NCI-H2227 (cell line): Measurements from ENCODE around the gene CFAP157.

Experiments used
- DNase-seq: peaks from one replicate; lab custom pipeline; 2025; ENCODE audit not compliant: unreplicated experiment; lab: John Stamatoyannopoulos, UW

Gene CFAP157

DNA sequence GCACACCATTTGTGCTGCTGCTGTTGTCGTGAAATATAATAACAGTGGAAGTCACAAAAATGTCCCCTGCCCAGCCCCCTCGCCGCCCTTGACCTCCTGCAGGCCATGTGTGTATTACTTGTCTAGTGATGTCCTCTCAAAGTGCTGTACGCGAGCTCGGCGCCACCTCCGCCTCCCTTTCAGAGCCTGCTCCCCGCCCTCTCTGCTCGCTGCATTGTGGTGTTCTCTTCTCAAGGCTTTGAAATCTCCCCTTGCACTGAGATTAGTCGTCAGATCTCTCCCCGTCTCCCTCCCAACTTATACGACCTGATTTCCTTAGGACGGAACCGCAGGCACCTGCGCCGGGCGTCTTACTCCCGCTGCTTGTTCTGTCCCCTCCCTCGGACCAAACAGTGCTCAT, 14.7 kb upstream of the CFAP157 start:
- DNase-seq, result peak; percentile 42

DNA sequence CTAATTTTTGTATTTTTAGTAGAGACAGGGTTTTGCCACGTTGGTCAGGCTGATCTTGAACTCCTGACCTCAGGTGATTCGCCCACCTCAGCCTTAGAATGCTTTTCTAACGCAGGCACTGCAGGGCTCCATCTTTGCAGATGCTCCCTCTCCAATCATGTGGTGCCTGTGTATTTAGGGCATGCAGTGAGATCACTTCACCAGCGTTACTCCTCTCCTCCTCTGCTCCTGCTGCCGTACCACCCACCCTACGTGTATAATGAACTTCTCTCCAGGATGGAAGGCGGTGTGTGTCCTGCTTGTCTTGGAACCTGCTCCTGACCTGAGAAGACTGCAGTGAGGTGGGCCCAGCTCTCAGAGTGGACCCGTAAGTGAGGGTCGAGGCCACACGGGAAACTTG, 13.6 kb upstream of the CFAP157 start:
- DNase-seq, result no peak

DNA sequence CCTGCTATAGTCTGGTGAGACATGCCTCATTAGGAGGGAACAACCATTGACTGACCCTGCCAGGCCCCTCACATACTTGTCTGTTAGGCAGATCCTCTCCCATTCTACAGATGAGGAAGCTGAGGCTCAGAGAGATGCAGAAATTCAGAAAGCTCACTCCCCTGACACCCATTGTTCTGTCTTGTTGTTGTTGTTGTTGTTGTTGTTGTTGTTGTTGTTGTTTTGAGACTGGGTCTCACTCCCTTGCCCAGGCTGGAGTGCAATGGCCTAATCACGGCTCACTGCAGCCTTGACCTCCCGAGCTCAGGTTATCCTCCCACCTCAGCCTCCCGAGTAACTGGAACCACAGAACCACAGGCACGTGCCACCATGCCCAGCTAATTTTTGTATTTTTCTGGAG, 13.1 kb upstream of the CFAP157 start:
- DNase-seq, result no peak

DNA sequence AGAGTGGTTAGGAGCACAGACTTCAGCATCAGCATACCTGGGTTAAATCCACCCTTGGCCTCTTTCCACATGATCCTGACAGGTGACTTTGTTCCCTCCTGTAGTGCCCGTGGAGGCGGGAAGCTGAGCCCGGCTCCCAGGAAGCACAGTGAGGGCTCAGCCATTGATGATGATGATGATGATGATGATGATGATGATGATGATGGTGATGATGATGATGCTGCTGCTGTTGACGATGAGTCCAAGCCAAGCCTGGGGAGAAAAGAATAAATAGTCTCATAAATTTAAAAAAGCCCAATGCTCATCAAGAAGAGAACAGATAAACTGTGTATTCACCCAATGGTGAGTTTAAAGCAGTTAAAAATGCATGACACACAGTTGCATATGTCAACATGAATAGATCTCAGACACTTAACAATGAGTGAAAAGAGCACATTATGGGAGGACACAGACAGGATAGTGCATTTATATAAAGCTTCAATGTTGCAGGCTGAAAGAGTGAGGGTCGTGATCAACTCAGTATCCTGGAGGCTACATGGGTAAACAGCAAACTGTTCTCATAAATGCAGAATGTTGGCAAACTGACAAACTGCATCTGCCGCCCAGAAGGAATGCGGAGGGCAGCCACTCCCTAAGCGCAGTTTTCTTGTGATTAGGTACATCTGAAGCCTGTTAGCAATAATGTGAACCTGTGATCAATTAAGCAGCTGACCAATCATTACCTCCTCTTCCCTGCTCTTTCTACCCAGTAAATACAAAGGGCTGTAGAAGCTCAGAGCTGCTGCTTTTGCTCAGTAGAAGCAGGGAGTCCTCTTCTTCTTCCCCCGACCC, 11.7 kb upstream of the CFAP157 start:
- DNase-seq, result no peak

DNA sequence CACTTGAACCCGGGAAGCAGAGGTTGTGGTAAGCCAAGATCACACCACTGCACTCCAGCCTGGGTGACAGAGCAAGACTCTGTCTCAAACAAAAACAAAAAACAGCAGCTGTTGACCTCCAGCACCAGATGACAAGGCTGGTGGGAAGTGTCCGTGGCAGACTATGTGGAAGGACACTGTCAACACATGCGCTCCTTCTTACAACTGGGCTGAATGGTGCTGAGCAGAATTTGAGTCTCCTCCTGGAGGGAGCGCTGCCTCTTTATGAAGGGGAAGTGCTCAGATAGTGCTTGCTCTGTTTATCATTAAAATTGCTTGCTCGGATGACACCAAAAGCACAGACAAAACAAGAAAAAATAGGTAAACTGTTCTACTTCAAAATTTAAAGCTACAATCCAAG, 9.2 kb upstream of the CFAP157 start:
- DNase-seq, result no peak

DNA sequence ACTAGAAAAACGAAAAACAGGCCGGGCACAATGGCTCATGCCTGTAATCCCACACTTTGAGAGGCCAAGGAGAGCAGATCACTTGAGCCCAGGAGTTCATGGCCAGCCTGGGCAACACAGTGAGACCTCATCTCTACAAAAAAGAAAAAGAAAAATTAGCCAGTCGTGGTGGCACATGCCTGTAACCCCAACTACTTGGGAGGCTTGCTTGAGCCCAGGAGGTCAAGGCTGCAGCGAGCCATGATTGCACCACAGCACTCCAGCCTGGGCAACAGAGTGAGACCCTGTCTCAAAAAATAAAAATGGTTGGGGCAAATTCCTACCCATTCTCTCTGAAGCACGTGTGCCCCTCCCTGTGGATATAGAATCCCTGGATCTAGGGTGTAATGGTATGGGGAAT, 8.4 kb upstream of the CFAP157 start:
- no peak for DNase-seq

DNA sequence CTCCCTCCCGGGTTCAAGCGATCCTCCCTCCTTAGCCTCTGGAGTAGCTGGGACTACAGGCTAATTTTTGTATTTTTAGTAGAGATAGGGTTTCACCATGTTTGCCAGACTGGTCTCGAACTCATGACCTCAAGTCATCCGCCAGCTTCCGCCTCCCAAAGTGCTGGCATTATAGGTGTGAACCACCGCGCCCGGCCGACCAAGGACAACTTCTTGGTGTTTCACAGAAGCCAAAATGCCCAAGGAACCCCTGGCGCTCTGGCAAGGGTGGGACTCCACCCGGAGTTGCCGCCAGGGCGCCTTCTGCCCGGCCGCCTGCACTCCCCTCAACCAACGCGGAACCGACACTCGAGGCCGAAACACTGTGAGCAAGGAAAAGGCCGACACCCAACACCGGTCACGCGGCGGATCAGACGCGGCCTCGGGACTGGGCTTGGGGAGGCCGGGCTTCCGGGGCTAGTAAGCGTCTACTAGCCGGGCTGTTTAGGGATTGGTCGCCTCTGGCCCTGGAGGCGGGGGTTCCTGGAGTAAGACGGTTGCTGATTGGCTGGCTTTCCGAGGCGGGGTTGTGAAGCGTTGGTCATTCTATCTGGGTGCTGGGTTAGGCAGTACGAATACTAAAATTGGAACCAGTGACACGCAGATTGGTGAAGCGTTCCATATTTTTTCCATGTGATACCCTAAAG, 7.7 kb upstream of the CFAP157 start:
- DNase-seq, result peak; percentile 48

DNA sequence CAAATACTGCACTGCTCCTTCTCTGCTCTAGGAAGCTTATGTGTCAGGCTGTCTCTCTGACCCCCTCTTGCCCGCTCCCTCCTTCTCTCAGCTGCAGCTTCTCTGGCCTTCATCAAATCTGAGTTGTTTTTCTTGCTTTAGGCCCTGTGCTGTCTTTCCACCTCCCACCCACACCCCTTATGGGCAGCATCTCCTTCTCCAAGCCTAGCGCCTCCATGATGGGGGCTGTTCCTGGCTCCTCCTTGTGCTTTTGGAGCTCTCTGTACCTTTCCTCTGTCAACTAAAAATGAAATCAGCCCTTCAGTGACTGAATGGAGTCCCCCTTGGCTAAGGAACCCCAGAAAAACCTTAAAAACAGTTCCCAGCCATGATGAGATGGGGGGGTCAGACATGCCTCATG, 6.6 kb upstream of the CFAP157 start:
- DNase-seq, result no peak

DNA sequence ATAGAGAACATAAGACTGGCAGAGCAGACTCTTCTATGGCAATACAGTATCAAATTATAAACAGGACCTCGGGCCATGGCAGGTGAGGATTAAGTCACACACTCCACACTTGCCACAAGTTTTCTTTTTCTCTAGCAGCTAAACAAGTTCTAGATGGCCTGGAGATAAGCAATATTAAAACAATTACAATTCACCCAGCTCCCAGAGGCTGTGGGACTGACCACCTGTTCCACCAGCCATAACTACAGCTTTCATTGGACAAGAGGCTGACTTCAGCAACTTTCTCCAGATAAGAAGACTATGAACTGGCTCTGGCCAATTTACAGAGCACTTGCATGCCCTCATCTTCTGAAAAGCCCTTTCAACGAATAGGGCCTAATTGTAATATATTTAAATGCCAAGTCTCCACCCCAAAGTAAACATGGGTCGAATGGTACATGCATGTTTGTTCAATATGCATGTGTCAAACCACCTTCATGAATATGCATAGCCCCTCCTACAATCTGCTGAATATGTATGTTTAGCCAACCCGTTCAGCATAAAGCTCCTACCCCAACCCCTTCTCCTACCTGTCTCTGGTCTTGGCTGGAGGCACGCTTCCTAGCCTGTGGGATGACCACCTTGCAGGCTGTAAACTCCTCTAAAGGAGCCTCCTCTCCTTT, 6.1 kb upstream of the CFAP157 start:
- DNase-seq, result no peak

DNA sequence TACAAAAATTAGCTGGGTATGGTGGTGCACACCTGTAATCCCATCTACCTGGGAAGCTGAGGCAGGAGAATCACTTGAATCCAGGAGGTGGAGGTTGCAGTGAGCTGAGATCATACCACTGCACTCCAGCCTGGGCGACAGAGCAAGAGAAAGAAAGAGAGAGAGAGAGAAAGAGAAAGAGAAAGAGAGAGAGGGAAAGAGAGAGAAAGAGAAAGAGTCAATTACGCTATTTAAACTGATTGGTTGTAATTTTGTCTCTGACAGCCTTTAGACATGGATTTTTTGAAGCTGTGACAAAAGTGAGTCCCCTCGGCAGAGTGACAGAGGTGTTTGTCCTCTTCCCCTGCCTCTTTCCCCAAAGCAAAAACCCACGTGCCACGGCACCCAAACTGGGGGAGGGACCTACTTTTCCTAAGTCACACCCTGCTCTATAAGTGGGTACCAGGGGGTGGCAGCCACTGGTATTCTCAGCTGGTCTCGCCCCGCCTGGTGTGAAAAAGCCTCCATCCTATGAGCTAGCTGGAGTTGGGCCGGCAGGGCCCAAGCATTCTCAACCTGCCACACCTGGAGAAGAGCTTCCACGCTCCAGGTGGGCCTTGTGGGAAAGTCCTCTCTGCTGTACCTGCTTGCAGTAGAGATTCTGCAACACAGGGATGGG, 3.4 kb upstream of the CFAP157 start:
- no peak for DNase-seq

DNA sequence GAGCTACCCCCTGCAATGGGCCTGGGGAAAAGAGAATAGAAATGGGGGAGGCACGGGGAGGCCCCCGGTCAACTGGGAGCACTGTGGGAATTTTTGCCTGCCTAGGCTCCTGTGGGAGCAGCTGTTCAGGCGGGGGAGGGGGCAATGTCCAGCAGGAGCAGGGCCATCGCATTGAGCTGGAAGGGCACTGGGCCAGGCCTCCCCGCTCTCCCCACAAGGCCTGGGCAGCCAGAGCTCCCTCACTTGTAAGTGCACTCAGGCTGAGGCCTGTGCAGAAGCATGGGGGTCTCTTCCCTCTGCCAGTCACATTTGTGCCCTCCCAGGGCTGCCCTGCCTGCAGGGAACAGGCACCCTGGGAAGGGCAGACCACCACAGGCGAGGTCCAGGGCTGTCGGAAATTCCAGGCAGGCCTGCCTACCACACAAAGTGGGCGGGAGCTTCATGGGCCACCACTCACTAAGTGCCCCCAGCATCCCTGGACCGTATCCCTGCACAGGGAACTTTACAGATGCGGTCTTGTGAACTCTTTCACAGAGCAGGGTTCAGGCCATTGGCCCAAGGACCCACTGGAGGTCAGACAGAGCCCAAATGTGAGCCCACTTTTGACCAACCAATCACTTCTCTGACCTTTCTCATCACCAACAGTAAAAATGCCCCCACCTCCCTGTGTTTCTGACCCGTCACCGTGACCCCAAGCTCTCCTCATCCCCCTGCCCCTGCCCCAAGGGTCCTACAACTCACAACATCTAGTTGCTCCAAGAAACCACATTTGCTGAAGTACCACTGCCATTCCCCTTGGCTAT, 1.0 kb upstream of the CFAP157 start:
- DNase-seq, result no peak

DNA sequence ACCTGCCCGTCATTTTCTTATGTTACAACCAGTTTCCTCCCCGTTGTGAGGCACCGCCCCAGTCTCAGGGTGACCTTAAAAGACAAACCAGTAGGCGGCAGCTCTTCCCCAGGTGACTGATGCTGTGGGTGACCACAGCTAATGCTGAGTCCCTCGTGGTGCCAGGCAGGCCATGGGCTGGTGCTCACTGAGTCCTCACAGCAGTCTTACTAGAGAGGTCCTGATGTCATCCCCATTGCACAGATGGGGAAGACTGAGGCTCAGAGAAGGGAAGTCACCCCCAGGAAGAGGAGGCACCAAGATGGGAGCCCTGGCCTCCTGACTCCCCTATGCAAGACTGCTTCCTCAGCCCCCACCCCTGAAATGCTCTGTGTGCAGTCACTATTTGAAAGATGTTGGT, 978 bp downstream of the CFAP157 start:
- no peak for DNase-seq

DNA sequence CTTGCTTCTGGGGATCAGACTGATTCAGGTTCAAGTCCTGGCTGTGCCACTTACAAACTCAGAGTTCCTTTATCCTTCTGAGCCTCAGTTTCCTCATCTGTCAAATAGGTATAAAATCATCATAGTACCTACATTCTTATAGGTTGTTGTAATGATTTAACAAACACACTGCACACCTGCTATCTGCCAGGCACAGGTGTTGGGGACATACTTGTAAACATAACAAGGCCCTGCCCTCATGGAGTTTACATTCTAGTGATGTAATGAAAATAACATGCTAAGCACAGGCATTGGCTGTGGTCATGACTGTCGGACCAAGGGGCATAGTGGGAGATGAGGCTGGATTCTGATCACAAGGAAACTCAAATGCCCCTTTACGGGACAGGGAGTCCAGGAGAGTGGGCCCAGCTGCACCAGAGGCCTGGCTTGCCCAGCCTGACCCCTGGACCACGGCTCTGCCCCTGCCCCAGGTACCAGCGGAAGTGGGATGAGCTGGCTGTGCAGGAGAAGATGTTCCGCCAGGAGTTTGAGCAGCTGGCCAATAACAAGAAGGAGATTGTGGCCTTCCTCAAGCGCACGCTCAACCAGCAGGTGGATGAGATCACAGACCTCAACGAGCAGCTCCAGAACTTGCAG, 2.3 kb downstream of the CFAP157 start:
- no peak for DNase-seq

DNA sequence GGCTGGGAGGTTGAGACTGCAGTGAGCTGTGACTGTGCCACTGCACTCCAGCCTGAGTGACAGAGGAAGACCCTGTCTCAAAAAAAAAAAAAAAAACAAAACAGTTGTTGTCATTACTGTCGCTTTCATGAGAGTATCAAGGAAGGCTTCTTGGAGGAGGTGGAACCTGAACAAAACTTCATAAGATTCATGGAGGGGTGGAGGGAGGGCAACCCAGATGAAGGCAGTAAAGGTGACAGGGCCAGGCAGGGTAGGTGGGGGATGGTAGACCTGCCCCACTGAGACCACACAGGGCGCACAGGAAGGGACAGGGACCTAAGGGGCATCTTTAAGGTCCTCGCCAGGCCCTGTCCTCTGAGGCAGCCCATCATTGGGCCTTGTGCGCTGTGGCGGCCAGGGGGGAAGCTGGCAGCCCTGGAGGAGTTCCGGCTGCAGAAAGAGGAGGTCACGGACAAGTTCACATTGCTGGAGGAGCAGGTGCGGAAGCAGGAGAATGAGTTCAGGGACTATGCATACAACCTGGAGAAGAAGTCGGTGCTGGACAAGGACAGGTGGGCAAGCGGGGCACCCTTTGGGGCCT, 3.5 kb downstream of the CFAP157 start:
- DNase-seq, result no peak

DNA sequence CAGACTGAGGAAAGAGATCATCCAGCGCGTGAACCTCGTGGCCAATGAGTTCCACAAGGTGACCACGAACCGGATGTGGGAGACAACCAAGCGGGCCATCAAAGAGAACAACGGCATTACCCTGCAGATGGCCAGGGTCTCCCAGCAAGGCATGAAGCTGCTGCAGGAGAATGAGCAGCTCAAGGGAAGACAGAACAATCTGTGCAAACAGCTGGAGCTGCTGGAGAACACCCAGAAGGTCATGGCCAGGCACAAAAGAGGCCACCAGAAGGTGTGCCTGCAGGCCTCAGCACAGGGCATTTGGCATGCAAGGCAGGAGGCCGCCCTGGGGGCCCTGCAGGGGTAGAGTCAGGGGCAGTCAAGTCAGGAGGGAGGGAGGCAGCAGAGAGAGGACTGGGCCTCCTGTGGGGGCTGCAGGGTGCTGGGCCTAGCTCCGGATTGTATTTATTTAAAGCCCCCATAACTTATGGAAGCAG, 4.5 kb downstream of the CFAP157 start:
- DNase-seq, result no peak

DNA sequence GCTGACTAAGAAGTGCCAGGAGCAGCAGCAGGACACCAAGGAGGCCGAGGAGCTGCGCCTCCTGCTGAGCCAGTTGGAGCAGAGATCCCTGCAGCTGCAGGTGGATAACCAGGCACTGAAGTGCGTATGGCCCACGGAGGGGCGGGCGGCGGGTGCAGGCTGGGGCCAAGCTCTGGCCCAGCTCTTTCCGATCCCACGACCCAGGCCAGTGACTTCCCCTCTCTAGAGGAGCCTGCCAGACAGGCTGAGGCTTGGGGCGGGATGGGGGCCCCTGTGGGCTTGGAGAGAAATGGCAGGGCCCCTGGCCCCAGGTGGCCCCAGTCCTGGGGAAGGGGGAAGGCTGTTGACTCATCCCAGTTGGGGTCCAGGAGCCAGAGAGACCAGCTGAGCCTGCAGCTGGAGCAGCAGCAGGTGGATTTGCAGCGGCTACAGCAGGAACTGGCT, 5.1 kb downstream of the CFAP157 start:
- DNase-seq, result no peak

DNA sequence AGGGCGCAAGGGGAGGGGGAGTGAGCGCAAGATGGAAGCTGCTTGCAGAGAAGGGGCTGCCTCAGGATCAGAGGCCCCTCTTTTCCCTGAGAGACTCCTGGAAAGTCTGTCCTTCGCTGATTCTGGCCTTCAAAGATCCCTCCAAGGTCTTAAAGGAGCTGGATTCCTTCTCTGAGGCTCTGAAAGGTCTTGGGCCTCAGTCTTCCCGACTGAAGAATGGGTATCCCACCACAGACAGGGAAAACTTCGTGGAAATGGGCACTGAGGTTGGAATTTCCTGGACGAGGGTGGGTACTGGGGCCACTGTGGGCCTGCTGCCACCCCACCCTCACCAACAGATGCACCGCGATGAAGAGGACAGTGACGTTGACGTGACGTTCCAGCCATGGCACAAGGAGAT, 5.6 kb downstream of the CFAP157 start:
- no peak for DNase-seq

DNA sequence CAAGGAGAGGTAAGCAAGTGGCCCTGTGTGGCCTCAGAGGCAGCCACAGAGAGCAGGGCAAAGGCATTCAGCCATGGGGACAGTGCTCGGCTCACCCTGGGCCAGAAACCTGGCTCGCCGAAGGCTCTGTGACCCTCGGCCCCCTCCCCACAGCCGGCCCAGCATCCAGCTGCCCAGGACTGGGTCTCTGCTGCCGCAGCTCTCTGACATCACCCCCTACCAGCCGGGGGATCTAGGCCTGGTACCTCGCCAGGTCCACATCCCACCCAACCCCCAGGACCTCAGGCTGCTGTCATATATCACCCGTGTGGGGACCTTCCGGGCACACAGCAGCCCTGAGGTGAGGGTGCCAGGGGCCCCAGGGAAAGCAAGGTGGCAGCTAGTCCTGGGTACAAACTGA, 6.1 kb downstream of the CFAP157 start:
- no peak for DNase-seq

DNA sequence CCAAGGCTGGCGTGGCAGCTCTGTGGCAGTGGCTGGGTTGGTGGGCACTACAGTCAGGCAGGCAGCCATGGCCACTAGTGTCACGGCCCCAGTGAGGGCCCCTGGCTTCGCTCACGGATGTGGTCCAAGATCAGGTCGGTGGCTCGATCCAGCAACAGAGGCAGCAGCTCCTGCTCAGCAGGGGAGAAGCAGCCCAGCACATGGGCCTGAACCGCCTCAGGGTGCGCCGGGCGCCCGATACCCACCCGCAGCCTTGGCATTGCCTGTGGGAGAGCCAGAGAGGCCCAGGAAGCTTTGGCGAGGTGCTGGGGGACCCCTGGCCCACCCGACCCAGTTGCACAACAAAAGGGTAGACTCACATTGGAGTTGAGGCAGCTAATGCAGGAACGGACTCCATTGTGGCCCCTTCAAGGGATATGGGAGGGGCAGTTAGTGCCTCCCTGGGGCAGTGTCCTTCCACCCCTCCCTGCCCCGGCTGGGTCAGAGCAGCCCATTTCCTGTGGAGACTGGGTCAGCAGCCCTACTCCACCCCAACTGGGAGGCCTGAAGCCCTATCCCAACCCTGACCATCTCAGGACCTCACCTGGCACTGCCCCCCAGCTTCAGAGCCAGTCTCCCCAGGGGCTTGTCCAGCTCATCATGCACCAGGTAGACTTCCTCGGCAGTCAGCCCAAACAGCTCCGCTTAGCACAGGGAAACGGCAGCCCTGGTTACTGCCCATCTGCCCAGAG, 7.4 kb downstream of the CFAP157 start:
- no peak for DNase-seq
